NCI-H446 (cell line): Measurements from ENCODE around the gene CATSPER3.
"Not testable (repeated sequence)": the region's sequence is repeated elsewhere in the genome, so short reads cannot be mapped to it uniquely, and the experiment has no call there.

Experiments
- DNase-seq, 2 experiments: peaks; one replicate each; lab custom pipeline; 2025; lab: John Stamatoyannopoulos, UW

Gene CATSPER3

GRCh38 chr5:134975078-134975715, 7.5 kb downstream of the CATSPER3 start:
- no peak for DNase-seq

- DNase-seq, result no peak
These were observed 8.1 kb downstream of the CATSPER3 start for GRCh38 chr5:134975843-134976242.

- no peak for DNase-seq
These were observed 9.1 kb downstream of the CATSPER3 start for GRCh38 chr5:134976841-134977240.

- DNase-seq, result no peak
These were observed 11.7 kb downstream of the CATSPER3 start for GRCh38 chr5:134979416-134979815.

- DNase-seq, result no peak
These were observed 14.5 kb downstream of the CATSPER3 start for GRCh38 chr5:134982230-134982629.

- DNase-seq, result no peak
These were observed 21.6 kb downstream of the CATSPER3 start for GRCh38 chr5:134989266-134989830.

GRCh38 chr5:134990183-134990582, 22.5 kb downstream of the CATSPER3 start:
- DNase-seq, result not testable (repeated sequence)

GRCh38 chr5:134992148-134992547, 24.4 kb downstream of the CATSPER3 start:
- no peak for DNase-seq

GRCh38 chr5:134993161-134993560, 25.5 kb downstream of the CATSPER3 start:
- no peak for DNase-seq

- no peak for DNase-seq
These were observed 27.0 kb downstream of the CATSPER3 start for GRCh38 chr5:134994560-134995156.

- DNase-seq, result no peak
These were observed 28.2 kb downstream of the CATSPER3 start for GRCh38 chr5:134995850-134996402.

GRCh38 chr5:134997015-134997414, 29.3 kb downstream of the CATSPER3 start:
- no peak for DNase-seq

- not testable (repeated sequence) for DNase-seq
These were observed 30.4 kb downstream of the CATSPER3 start for GRCh38 chr5:134998068-134998467.

GRCh38 chr5:135004376-135004775, 36.7 kb downstream of the CATSPER3 start:
- DNase-seq, result no peak

GRCh38 chr5:135005076-135005475, 37.4 kb downstream of the CATSPER3 start:
- DNase-seq, result no peak

- DNase-seq, result no peak
These were observed 39.6 kb downstream of the CATSPER3 start for GRCh38 chr5:135007305-135007704.

- DNase-seq, result no peak
These were observed 40.1 kb downstream of the CATSPER3 start for GRCh38 chr5:135007749-135008363.

GRCh38 chr5:135008556-135008955, 40.8 kb downstream of the CATSPER3 start:
- DNase-seq, result no peak

GRCh38 chr5:135008981-135009735, 41.5 kb downstream of the CATSPER3 start:
- no peak for DNase-seq

- no peak for DNase-seq
These were observed 42.2 kb downstream of the CATSPER3 start for GRCh38 chr5:135009736-135010501.
